Neuronal stem cell (in vitro differentiated cells): ENCODE results near the gene TRABD.

Source experiments
- DNase-seq: peaks from one replicate; pipeline ENCODE4 v3.0.0-alpha.2; 2013; ENCODE audit warnings: low spot score
- H2AFZ ChIP-seq: one replicate; pipeline ENCODE4 v1.6.1; 2013; ENCODE audit warnings: mild to moderate bottlenecking, low read length, inconsistent platforms
- H2AK5ac ChIP-seq: 2 replicates; pipeline ENCODE4 v1.6.1; 2013; ENCODE audit warnings: low read depth, mild to moderate bottlenecking, inconsistent platforms, low read length, moderate library complexity, mixed read lengths
- H2BK120ac ChIP-seq: 2 replicates; pipeline ENCODE4 v1.6.1; 2013; ENCODE audit warnings: low read depth, mild to moderate bottlenecking, inconsistent platforms, low read length, moderate library complexity, mixed read lengths
- H2BK12ac ChIP-seq: one replicate; pipeline ENCODE4 v1.6.1; 2013; ENCODE audit warnings: low read length, inconsistent platforms
- H2BK15ac ChIP-seq: 2 replicates; pipeline ENCODE4 v1.6.1; 2013; ENCODE audit warnings: mild to moderate bottlenecking, low read length, inconsistent platforms, mixed read lengths
- H2BK5ac ChIP-seq: one replicate; pipeline ENCODE4 v1.6.1; 2013; ENCODE audit warnings: inconsistent platforms, mild to moderate bottlenecking, low read length, moderate library complexity
- H3K14ac ChIP-seq: one replicate; pipeline ENCODE4 v1.6.1; 2013; ENCODE audit warnings: low read length, inconsistent platforms
- H3K18ac ChIP-seq: 2 replicates; pipeline ENCODE4 v1.6.1; 2013; ENCODE audit warnings: low read length, inconsistent platforms
- H3K23ac ChIP-seq: 2 replicates; pipeline ENCODE4 v1.6.1; 2013; ENCODE audit warnings: low read depth, mild to moderate bottlenecking, mixed read lengths, low read length, inconsistent platforms; ENCODE audit not compliant: poor library complexity
- H3K27ac ChIP-seq: replicated peaks from 3 replicates; pipeline ENCODE4 v1.5.1; 2013; ENCODE audit warnings: low read length, inconsistent platforms
- H3K27me3 ChIP-seq, 3 experiments: 2 replicates each; pipeline ENCODE4 v1.6.1; 2013; ENCODE audit warnings: low read length in 3 of 3, mild to moderate bottlenecking in 2 of 3, inconsistent platforms in 1 of 3, low read depth in 1 of 3, mixed read lengths in 1 of 3, moderate library complexity in 1 of 3; ENCODE audit not compliant: control insufficient read depth in 3 of 3, insufficient read depth in 3 of 3
- H3K36me3 ChIP-seq, 2 donors: replicated peaks in 1 of 2; 2 replicates each; pipeline ENCODE4 v1.6.1; 2013; ENCODE audit warnings: low read length in 2 of 2; ENCODE audit not compliant: control insufficient read depth in 2 of 2, insufficient read depth in 2 of 2
- H3K4ac ChIP-seq: 2 replicates; pipeline ENCODE4 v1.6.1; 2013; ENCODE audit warnings: inconsistent platforms, mild to moderate bottlenecking, low read length, moderate library complexity
- H3K4me1 ChIP-seq, 2 donors: 1 replicate in 1 of 2; 2 replicates in 1 of 2; pipeline ENCODE4 v1.6.1; 2013; ENCODE audit warnings: low read length in 2 of 2, low read depth in 1 of 2; ENCODE audit not compliant: control insufficient read depth in 2 of 2, insufficient read depth in 1 of 2
- H3K4me2 ChIP-seq: one replicate; pipeline ENCODE4 v1.6.1; 2013; ENCODE audit warnings: mild to moderate bottlenecking, low read length, inconsistent platforms; ENCODE audit not compliant: insufficient read depth, poor library complexity, severe bottlenecking
- H3K4me3 ChIP-seq, 2 donors: 2 replicates each; pipeline ENCODE4 v1.5.1; 2013; ENCODE audit warnings: low read length in 2 of 2, mild to moderate bottlenecking in 2 of 2, inconsistent platforms in 1 of 2, moderate library complexity in 1 of 2
- H3K79me1 ChIP-seq: one replicate; pipeline ENCODE4 v1.6.1; 2013; ENCODE audit warnings: low read depth, mild to moderate bottlenecking, inconsistent platforms, low read length, moderate library complexity
- H3K9ac ChIP-seq: one replicate; pipeline ENCODE4 v1.6.1; 2013; ENCODE audit warnings: mild to moderate bottlenecking, low read depth, low read length, inconsistent platforms; ENCODE audit not compliant: poor library complexity
- H3K9me3 ChIP-seq, 2 donors: replicated peaks in 1 of 2; 2 replicates each; pipeline versions ENCODE3 to v1.6.1; 2013; ENCODE audit warnings: low read length in 2 of 2, mild to moderate bottlenecking in 2 of 2, inconsistent platforms in 1 of 2, low read depth in 1 of 2, mixed read lengths in 1 of 2, moderate library complexity in 1 of 2; ENCODE audit not compliant: control insufficient read depth in 2 of 2, insufficient read depth in 1 of 2
- H4K8ac ChIP-seq: one replicate; pipeline ENCODE4 v1.6.1; 2013; ENCODE audit warnings: low read depth, mild to moderate bottlenecking, inconsistent platforms, low read length, moderate library complexity
- H4K91ac ChIP-seq: one replicate; pipeline ENCODE4 v1.6.1; 2013; ENCODE audit warnings: low read length, low read depth, mild to moderate bottlenecking, inconsistent platforms; ENCODE audit not compliant: poor library complexity
- WGBS, 2 donors: extraction: QIAGEN DNeasy Blood & Tissue Kit; methylation state at CpG; one replicate each; pipeline ENCODE4 v1.1.7; 2013; ENCODE audit warnings: missing lambda C conversion rate in 2 of 2, mixed read lengths in 1 of 2; ENCODE audit not compliant: insufficient read length in 2 of 2, insufficient replicate concordance in 1 of 2; ENCODE audit errors: extremely low coverage in 2 of 2; 5-methylcytosine and 5-hydroxymethylcytosine counted together

Gene TRABD

GRCh38 chr22:50221410-50222300 lies 35.9 kb downstream of the TRABD start:
- no peaks in the 10 kb centered on the region for H3K27me3 ChIP-seq
- no peak for DNase-seq
- no peak overlapping the region for H3K9ac ChIP-seq

GRCh38 chr22:50222508-50222907 lies 36.8 kb downstream of the TRABD start:
- Histone ChIP-seq H2BK120ac (no peak overlapping the region), H2BK15ac (no peak overlapping the region), H3K36me3 (peaks cover 51 to 81% of the 10 kb centered on the region in 2 donors), H3K4me3 (no peak overlapping the region), H3K18ac (no peak overlapping the region), H3K14ac (no peak overlapping the region), H3K4ac (no peak overlapping the region), H3K79me1 (peaks cover 18% of the 10 kb centered on the region), H3K27ac (no peak overlapping the region), H3K27me3 (no peaks in the 10 kb centered on the region), H3K4me2 (no peak overlapping the region), H2AFZ (no peak overlapping the region), H2BK12ac (no peak overlapping the region), H3K4me1 (no peaks in the 10 kb centered on the region), H2BK5ac (no peak overlapping the region), H4K91ac (no peak overlapping the region), H3K9me3 (no peaks in the 10 kb centered on the region), H3K9ac (no peak overlapping the region), H3K23ac (no peak overlapping the region), H4K8ac (no peak overlapping the region), H2AK5ac (no peak overlapping the region)
- no peak for DNase-seq
- no CpG with 5 or more reads among the region's 8 CpGs for WGBS, 2 donors

More at GRCh38 chr22:50221410-50222300, 35.9 kb downstream of the TRABD start:
- Histone ChIP-seq H2BK5ac (no peak overlapping the region), H3K4me2 (no peak overlapping the region), H3K23ac (peak overlapping the region; percentile 43), H3K4ac (no peak overlapping the region), H4K91ac (no peak overlapping the region), H3K36me3 (peaks cover 58 to 87% of the 10 kb centered on the region in 2 donors), H3K79me1 (peaks cover 15% of the 10 kb centered on the region), H3K14ac (no peak overlapping the region), H3K4me1 (no peaks in the 10 kb centered on the region), H2BK120ac (no peak overlapping the region), H3K4me3 (no peak overlapping the region), H4K8ac (peak overlapping the region; percentile 17), H3K27ac (no peak overlapping the region), H2BK12ac (peak overlapping the region; percentile 22), H3K9me3 (no peaks in the 10 kb centered on the region), H2AK5ac (no peak overlapping the region), H3K18ac (no peak overlapping the region), H2AFZ (no peak overlapping the region), H2BK15ac (no peak overlapping the region)
- no CpG with 5 or more reads among the region's 19 CpGs for WGBS, 2 donors

GRCh38 chr22:50224071-50224470 lies 38.4 kb downstream of the TRABD start:
- no peak overlapping the region for H4K91ac ChIP-seq
- no peak for DNase-seq
- no peak overlapping the region for H2BK120ac ChIP-seq
- no peak overlapping the region for H3K4me3 ChIP-seq
- H3K36me3 ChIP-seq, result peaks cover 39 to 71% of the 10 kb centered on the region in 2 donors
- no peak overlapping the region for H3K23ac ChIP-seq
- peak overlapping the region; percentile 21 for H3K9ac ChIP-seq
- no peak overlapping the region for H2AK5ac ChIP-seq
- H4K8ac ChIP-seq, result no peak overlapping the region
- H3K4me2 ChIP-seq, result no peak overlapping the region
- H3K27me3 ChIP-seq, result no peaks in the 10 kb centered on the region
- H3K18ac ChIP-seq, result no peak overlapping the region
- H2BK5ac ChIP-seq, result no peak overlapping the region
- H3K9me3 ChIP-seq, result no peaks in the 10 kb centered on the region
- no peak overlapping the region for H3K4ac ChIP-seq
- no peak overlapping the region for H2BK15ac ChIP-seq
- H3K79me1 ChIP-seq, result peaks cover 21% of the 10 kb centered on the region
- H2BK12ac ChIP-seq, result no peak overlapping the region
- no peaks in the 10 kb centered on the region for H3K4me1 ChIP-seq
- no peak overlapping the region for H3K27ac ChIP-seq
- no peak overlapping the region for H2AFZ ChIP-seq
- no CpG with 5 or more reads among the region's 16 CpGs for WGBS, 2 donors
- H3K14ac ChIP-seq, result no peak overlapping the region

- H3K23ac ChIP-seq, result peak overlapping the region; percentile 55
- H3K36me3 ChIP-seq, result peaks cover 39 to 70% of the 10 kb centered on the region in 2 donors
- H4K91ac ChIP-seq, result no peak overlapping the region
- no peak overlapping the region for H2BK5ac ChIP-seq
- no peak overlapping the region for H2BK120ac ChIP-seq
- no peak for DNase-seq
- H3K4me3 ChIP-seq, result no peak overlapping the region
- no peak overlapping the region for H2AK5ac ChIP-seq
- H2BK12ac ChIP-seq, result no peak overlapping the region
- H3K4me1 ChIP-seq, result no peaks in the 10 kb centered on the region
- H3K79me1 ChIP-seq, result peaks cover 23% of the 10 kb centered on the region
- H3K9ac ChIP-seq, result peak overlapping the region; percentile 12
- no peak overlapping the region for H3K4me2 ChIP-seq
- H4K8ac ChIP-seq, result no peak overlapping the region
- H3K14ac ChIP-seq, result no peak overlapping the region
- H2AFZ ChIP-seq, result no peak overlapping the region
- no peak overlapping the region for H3K18ac ChIP-seq
- WGBS, 2 donors, result no CpG with 5 or more reads among the region's 24 CpGs
- no peak overlapping the region for H3K27ac ChIP-seq
- no peak overlapping the region for H2BK15ac ChIP-seq
- no peaks in the 10 kb centered on the region for H3K9me3 ChIP-seq
- no peaks in the 10 kb centered on the region for H3K27me3 ChIP-seq
- H3K4ac ChIP-seq, result no peak overlapping the region
Measured at GRCh38 chr22:50225200-50225969, 39.7 kb downstream of the TRABD start.
